Liver (tissue), 9 donors: ENCODE data around the gene TXNDC11. TPM values are rescaled to one million over a fixed set of nuclear protein-coding genes. Genes with fewer than 3 reads are reported as not detected.

Experiments
- DNase-seq: peaks from one replicate; pipeline ENCODE4 v3.0.0-alpha.2; 2017; ENCODE audit warnings: low spot score
- H3K27ac ChIP-seq, 2 donors: one replicate each; pipeline ENCODE4 v1.7.0; 2013; ENCODE audit warnings: inconsistent platforms in 2 of 2, low read length in 2 of 2, control low read depth in 1 of 2, low read depth in 1 of 2, mild to moderate bottlenecking in 1 of 2
- H3K27me3 ChIP-seq, 4 donors: one replicate each; pipeline versions ENCODE4 v1.6.1 to v1.7.0; 2013; ENCODE audit warnings: low read length in 3 of 4, inconsistent platforms in 1 of 4, mild to moderate bottlenecking in 1 of 4, moderate library complexity in 1 of 4; ENCODE audit not compliant: control insufficient read depth in 4 of 4, insufficient read depth in 4 of 4
- H3K36me3 ChIP-seq, 4 donors: one replicate each; pipeline versions ENCODE4 v1.6.1 to v1.7.0; 2013; ENCODE audit warnings: low read length in 3 of 4, mild to moderate bottlenecking in 3 of 4, low read depth in 1 of 4, moderate library complexity in 1 of 4; ENCODE audit not compliant: control insufficient read depth in 4 of 4, insufficient read depth in 3 of 4
- H3K4me1 ChIP-seq, 4 donors: one replicate each; pipeline versions ENCODE4 v1.6.1 to v1.7.0; 2013; ENCODE audit warnings: low read length in 3 of 4, mild to moderate bottlenecking in 3 of 4, moderate library complexity in 1 of 4; ENCODE audit not compliant: control insufficient read depth in 4 of 4, insufficient read depth in 4 of 4
- H3K4me3 ChIP-seq, 3 donors: one replicate each; pipeline versions ENCODE4 v1.6.1 to v1.7.0; 2013; ENCODE audit warnings: low read length in 3 of 3, control low read depth in 1 of 3, low read depth in 1 of 3, mild to moderate bottlenecking in 1 of 3
- H3K9ac ChIP-seq, 2 donors: one replicate each; pipeline ENCODE4 v1.7.0; 2013; ENCODE audit warnings: low read length in 2 of 2, mild to moderate bottlenecking in 2 of 2, moderate library complexity in 2 of 2, control low read depth in 1 of 2, low read depth in 1 of 2
- H3K9me3 ChIP-seq, 4 donors: one replicate each; pipeline versions ENCODE4 v1.6.1 to v1.7.0; 2013; ENCODE audit warnings: low read length in 3 of 4; ENCODE audit not compliant: control insufficient read depth in 4 of 4
- ATF3 ChIP-seq: IDR thresholded peaks from 2 replicates; pipeline ENCODE4 v1.6.1; 2016; ENCODE audit warnings: antibody characterized with exemption
- CTCF ChIP-seq: fragments of 150-350 bp; IDR thresholded peaks from 2 replicates; pipeline ENCODE4 v1.5.1; 2017; ENCODE audit warnings: improper control_type of control experiment, low read depth, low read length; ENCODE audit not compliant: missing input control
- EGR1 ChIP-seq, 2 donors: IDR thresholded peaks; 2 replicates each; pipeline ENCODE4 v1.6.1; 2016 to 2018; ENCODE audit warnings: antibody characterized with exemption in 2 of 2, low read depth in 2 of 2
- FOXA1 ChIP-seq: IDR thresholded peaks from 2 replicates; pipeline ENCODE4 v1.6.1; 2016; ENCODE audit warnings: antibody characterized with exemption
- FOXA2 ChIP-seq: IDR thresholded peaks from 2 replicates; pipeline ENCODE4 v1.6.1; 2016; ENCODE audit warnings: antibody characterized with exemption
- GABPA ChIP-seq, 2 donors: IDR thresholded peaks in 1 of 2; conservative IDR thresholded peaks in 1 of 2; 2 replicates each; pipeline ENCODE4 v1.6.1; 2016; ENCODE audit warnings: antibody characterized with exemption in 2 of 2, mild to moderate bottlenecking in 1 of 2, moderate library complexity in 1 of 2
- HNF4A ChIP-seq, 2 donors: conservative IDR thresholded peaks; 2 replicates each; pipeline ENCODE4 v1.6.1; 2016; ENCODE audit warnings: antibody characterized with exemption in 2 of 2, mild to moderate bottlenecking in 2 of 2
- HNF4G ChIP-seq: IDR thresholded peaks from 2 replicates; pipeline ENCODE4 v1.6.1; 2016; ENCODE audit warnings: antibody characterized with exemption
- JUND ChIP-seq, 2 donors: IDR thresholded peaks; 2 replicates each; pipeline ENCODE4 v1.6.1; 2016; ENCODE audit warnings: antibody characterized with exemption in 2 of 2
- MAX ChIP-seq: IDR thresholded peaks from 2 replicates; pipeline ENCODE4 v1.6.1; 2016; ENCODE audit warnings: antibody characterized with exemption
- NR2F2 ChIP-seq: IDR thresholded peaks from 2 replicates; pipeline ENCODE4 v1.6.1; 2016; ENCODE audit warnings: antibody characterized with exemption
- RAD21 ChIP-seq, 2 donors: IDR thresholded peaks; 2 replicates each; pipeline ENCODE4 v1.6.1; 2016; ENCODE audit warnings: antibody characterized with exemption in 2 of 2, mild to moderate bottlenecking in 2 of 2
- REST ChIP-seq: IDR thresholded peaks from 2 replicates; pipeline ENCODE4 v1.6.1; 2016; ENCODE audit warnings: antibody characterized with exemption, mild to moderate bottlenecking
- RXRA ChIP-seq, 2 donors: IDR thresholded peaks; 2 replicates each; pipeline ENCODE4 v1.6.1; 2017 to 2018; ENCODE audit warnings: antibody characterized with exemption in 2 of 2, mild to moderate bottlenecking in 1 of 2
- SP1 ChIP-seq: IDR thresholded peaks from 2 replicates; pipeline ENCODE4 v1.6.1; 2018; ENCODE audit warnings: antibody characterized with exemption, mild to moderate bottlenecking
- TAF1 ChIP-seq: conservative IDR thresholded peaks from 2 replicates; pipeline ENCODE4 v1.6.1; 2016; ENCODE audit warnings: antibody characterized with exemption, mild to moderate bottlenecking
- YY1 ChIP-seq: IDR thresholded peaks from 2 replicates; pipeline ENCODE4 v1.6.1; 2016; ENCODE audit warnings: antibody characterized with exemption, mild to moderate bottlenecking
- ZBTB33 ChIP-seq: IDR thresholded peaks from 2 replicates; pipeline ENCODE4 v1.6.1; 2016; ENCODE audit warnings: antibody characterized with exemption
- WGBS: extraction: QIAGEN DNeasy Blood & Tissue Kit; methylation state at CpG from one replicate; pipeline ENCODE4 v1.1.7; 2013; 5-methylcytosine and 5-hydroxymethylcytosine counted together
- polyA plus RNA-seq, 2 donors: library from polyadenylated mRNA; stranded (reverse) in 1 of 2; unstranded in 1 of 2; fragments of 200-250 nt in 1 of 2; fragments of >200 nt in 1 of 2; fragmentation: Nextera tagmentation in 1 of 2; extraction: Ambion mirVana in 1 of 2; gene quantifications; one replicate each; pipeline versions ENCODE4 v1.2.1 to v1.2.3, GENCODE V29; 2013 to 2015
- total RNA-seq, 2 donors: library from RNA; depleted of rRNA; stranded (reverse); fragments of >200 nt; gene quantifications; one replicate each; pipeline ENCODE4 v1.2.3, GENCODE V29; 2014
- donor health status: healthy.
- donor health status: healthy.
- donor health status: healthy.
- donor health status: healthy.
- donor health status: healthy.

Gene TXNDC11
- total and polyA plus RNA-seq, 4 donors = 26.4 to 63.5 (median 48.5) TPM

- H3K27ac ChIP-seq = peak overlapping the region; percentile 2 to 57
- 36% methylated on average over 8 of the region's 8 CpGs for WGBS
- TF ChIP-seq MAX (peak; percentile 28), HNF4G (no peak), ZBTB33 (peak; percentile 11), FOXA1 (no peak), ATF3 (no peak), JUND (IDR thresholded peaks at IDR 0.05) (peak in 1 of 2 donors; percentile 65), NR2F2 (no peak), RAD21 (IDR thresholded peaks at IDR 0.05) (peak; percentile 18 to 31), REST (no peak), HNF4A (conservative IDR thresholded peaks at IDR 0.05) (peak; percentile 24 to 47), GABPA (IDR thresholded peaks at IDR 0.05 in 1 of 2, conservative IDR thresholded peaks at IDR 0.05 in 1 of 2) (no peak), TAF1 (no peak), FOXA2 (no peak), RXRA (IDR thresholded peaks at IDR 0.05) (peak in 1 of 2 donors; percentile 65), CTCF (no peak), EGR1 (IDR thresholded peaks at IDR 0.05; ENCODE audit: low read depth in 2 of 2) (peak; percentile 56 to 82), YY1 (no peak), SP1 (peak; percentile 44)
- peaks cover 8 to 18% (median 15%) of the 10 kb centered on the region in 4 donors for H3K36me3 ChIP-seq
- no peaks in the 10 kb centered on the region for H3K27me3 ChIP-seq
- H3K9me3 ChIP-seq = no peaks in the 10 kb centered on the region
- H3K9ac ChIP-seq = no peak overlapping the region
- peaks cover 11 to 45% (median 16%) of the 10 kb centered on the region in 4 donors for H3K4me1 ChIP-seq
- no peak for DNase-seq
- no peak overlapping the region for H3K4me3 ChIP-seq
These were observed 16.6 kb downstream of the TXNDC11 start for GRCh38 chr16:11726008-11726407.
